ENCODE results near the gene BCS1L.

The BCS1L gene

DNA sequence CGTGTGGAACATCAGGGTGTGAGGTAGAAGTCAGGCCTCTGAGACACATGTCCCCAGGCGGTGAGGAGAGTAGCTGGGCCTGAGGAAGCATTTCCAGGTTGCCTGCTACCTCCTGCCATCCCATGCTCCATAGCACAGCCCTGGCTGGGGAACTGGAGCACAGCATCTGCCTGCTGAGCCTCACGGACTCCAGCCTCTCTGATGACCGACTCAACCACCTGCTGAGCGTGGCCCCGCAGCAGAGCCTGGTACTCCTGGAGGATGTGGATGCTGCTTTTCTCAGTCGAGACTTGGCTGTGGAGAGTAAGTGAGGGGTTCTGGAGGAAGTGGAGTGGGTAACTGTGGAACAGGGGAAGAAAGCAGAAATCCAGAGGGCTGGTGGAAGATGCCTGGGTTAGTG lies 2.9 kb downstream of the BCS1L start:
- ATAC-seq (no peak), DNase-seq (no peak)

DNA sequence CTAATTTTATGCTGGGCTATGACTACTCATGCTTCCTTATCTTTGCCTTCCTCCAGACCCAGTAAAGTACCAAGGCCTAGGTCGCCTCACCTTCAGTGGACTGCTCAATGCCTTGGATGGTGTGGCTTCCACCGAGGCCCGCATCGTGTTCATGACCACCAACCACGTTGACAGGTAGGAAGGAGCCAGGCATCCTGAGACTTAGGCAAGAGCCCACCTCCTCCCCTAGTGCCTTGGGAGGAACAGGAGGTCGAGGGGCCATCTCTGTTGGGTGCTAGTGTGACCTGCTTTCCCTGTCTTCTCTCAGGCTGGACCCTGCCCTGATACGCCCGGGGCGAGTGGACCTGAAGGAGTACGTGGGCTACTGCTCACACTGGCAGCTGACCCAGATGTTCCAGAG lies 3.3 kb downstream of the BCS1L start:
- ATAC-seq = no peak
- no peak for DNase-seq

DNA sequence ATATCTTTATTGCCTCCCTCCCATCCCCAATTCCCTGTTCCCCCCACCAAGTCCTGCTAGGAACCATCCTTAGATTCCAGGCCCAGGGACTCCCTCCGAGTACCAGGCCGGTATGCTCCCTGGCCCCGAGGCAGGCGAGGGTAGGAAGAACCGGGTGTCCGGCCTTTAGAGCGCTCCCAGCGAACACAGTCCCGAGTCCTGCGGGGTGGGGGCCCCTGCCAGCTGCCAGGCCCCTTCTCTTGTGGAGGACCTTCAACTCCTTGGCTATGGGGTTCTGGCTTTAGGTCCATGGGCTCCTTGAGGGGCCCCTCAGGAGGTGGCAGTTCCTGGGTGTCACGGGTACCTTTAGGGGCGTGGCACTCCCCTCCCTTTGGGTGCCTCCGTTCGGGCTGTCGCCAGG lies 4.4 kb downstream of the BCS1L start:
- no peak for ATAC-seq
- DNase-seq = no peak

DNA sequence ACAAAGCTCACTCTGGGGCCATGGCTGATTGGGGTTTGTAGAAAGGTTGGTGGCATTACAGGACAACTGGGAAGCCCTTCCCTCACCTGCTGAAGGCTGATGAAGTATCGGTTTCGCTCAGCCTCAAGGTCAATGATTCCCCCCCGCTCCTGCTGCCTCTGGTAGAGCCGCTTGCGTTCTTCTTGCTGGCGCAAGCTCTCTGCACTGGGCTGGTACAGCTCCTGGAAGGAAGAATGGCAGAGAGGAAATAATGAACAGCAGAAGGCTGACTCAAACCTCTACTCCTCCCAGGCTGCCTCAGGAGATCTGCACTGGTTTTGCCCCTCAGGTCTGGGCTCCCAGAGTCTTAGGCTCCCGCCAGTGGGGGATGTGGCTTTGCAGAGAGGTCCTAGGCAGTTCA lies 5.2 kb downstream of the BCS1L start:
- DNase-seq = no peak
- ATAC-seq = no peak

DNA sequence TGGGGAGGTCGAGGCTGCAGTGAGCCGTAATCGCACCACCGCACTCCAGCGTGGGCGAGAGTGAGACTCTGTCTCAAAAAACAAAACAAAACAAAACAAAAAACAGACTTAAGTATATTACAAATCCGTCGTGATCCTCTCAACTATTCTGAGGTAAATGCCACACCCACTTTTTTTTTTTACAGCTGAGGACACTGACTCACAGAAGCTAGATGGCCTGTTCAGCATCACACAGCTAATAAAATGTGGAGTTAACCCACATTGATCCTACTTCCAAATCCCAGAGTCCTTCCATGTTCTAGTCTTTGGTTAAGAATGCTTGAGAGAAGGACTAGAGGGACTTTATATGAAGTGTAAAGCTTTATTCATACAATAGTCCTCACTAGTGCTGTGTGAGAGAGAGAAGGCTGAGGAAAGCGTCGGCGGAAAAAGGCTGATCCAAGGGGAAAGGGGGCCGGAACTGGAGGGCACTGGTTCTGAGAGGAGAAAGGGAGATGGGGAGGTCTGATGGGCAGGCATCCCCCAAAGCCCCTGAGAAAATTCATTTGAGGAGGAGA lies 11.7 kb downstream of the BCS1L start:
- ATAC-seq (peak; percentile 6), DNase-seq (no peak)

DNA sequence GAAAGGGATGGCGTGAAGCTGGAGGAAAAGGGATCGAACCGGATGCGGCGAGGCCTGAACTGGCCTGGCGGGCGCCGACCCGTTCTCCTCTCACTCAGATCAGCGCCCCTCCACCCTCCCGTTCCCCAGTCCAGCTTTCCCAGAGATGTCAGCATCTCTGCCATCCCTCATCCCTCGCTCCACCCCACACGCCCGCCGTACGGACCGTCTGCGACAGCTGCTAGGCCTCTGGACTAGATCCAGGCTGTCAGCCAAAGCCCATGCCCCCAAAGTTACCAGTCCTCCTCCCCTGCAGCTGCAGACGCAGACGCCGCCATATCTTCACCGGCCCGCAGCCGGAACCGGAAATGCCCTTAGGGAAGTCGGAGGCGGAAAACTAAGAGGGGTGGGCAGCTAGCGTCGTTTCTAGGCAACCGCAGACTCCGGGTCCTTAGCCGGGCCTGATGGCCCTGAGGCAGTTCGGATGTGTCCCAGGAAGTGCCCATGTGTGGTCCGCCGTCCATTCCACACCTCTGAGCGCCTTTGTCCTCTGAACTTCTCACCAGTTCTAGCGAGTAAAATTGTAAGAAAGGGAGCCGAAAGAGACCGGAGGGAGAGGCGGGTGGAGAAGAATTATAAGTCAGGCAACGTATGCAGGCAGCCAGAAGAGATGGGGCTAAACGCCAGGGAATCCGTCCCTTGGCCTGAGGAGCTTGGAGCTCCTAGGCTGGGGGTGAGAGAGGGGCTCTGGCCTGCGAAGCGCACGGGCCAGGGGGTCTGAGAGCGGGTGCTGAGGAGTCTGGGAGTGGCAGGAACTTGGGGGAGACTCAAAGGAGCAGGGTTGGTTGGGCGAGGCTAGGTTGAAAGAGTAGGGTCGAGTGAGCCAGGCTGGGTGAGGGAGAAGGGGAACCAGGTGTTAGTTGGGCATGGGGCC lies 12.4 kb downstream of the BCS1L start, which contains the start of the genes RNF25 and STK36:
RNF25 (minus strand) TSS at position 349 of the 913 bp plus-strand sequence; CDS start at position 317, 32 bp downstream.
STK36 (plus strand) TSS at position 433 of the 913 bp plus-strand sequence. CDS start 744 bp downstream, outside the sequence.
- ATAC-seq (peak; percentile 96), DNase-seq (peak; percentile 86)

DNA sequence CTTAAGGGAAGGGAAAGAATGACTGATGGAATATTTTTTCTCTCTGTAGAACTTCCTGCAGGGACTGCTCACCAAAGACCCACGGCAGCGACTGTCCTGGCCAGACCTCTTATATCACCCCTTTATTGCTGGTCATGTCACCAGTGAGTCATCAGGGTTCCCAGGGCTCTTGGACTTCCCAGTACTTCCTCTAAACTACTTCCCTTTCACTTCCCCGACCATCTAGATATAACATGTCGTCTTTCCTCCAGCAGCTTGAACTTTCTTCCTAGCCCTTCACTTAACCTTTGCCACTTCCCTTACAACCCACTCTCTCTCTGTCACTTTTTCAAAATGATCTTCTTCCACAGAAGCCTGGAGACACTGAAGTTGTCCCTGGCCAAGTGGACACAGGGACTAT lies 19.6 kb downstream of the BCS1L start:
- no peak for ATAC-seq

DNA sequence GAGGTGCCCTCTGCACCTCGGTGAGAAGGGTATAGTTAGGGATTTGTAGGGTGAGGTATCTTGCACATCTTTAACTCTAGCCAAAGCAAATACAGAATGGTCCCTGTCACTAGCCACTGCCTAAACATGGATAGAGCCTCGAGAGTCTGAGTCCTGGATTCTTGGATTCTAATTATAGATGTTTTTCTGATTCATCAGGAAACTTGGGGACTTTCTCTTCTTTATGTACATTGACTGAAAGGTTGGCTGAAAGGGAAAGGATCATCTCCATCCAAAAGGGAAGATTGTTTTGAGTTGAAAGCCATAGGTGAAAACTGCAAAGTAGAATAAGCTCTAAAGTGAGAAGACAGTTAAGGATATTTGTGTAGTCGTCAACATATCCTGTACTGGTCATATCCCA lies 20.6 kb downstream of the BCS1L start:
- no peak for DNase-seq
- ATAC-seq = no peak

More for the DNA sequence above, 19.6 kb downstream of the BCS1L start:
- DNase-seq = no peak

DNA sequence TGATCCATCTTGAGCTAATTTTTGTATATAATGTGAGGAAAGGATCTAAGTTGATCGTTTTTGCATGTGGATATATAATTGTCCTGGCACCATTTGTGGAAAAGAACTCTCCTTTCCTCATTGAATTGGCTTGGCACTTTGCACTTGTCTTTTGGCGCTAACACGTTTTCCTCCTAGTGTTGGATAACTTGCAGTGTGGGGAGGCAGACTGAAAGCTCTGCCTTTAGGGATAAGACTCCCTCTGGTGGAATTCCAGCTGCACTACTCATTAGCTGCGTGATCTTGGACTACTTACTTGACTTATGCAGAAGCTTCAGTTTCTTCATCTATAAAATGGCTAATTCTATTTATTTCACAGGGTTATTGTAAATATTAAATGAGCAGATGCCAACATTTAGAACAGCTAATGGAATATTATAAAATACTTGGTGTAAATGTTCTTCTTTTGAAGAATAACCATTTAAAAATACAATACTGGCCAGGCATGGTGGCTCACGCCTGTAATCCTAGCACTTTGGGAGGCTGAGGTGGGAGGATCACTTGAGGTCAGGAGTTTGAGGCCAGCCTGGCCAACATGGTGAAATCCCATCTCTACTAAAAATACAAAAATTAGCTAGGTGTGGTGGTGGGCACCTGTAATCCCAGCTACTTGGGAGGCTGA lies 28.0 kb downstream of the BCS1L start:
- ATAC-seq = peak; percentile 89
- DNase-seq = peak; percentile 16

DNA sequence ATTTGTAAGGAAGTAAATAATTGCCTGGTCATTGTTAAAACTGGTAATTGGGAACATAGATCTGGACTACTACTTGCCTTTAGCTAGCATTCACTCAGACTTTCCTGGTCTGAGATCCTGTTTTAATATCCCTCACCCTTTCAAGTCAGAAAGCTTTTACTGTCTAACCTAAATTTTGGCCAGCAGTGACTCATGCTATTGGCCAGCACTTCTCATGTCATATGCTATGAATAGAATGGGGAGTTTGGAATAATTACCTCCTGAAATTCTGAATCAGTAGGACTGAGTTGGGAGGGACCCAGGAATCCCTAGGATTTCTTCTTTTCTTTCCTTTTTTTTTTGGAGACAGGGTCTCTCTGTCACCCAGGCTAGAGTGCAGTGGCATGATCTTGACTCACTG lies 31.8 kb downstream of the BCS1L start:
- ATAC-seq = no peak
- DNase-seq = no peak

DNA sequence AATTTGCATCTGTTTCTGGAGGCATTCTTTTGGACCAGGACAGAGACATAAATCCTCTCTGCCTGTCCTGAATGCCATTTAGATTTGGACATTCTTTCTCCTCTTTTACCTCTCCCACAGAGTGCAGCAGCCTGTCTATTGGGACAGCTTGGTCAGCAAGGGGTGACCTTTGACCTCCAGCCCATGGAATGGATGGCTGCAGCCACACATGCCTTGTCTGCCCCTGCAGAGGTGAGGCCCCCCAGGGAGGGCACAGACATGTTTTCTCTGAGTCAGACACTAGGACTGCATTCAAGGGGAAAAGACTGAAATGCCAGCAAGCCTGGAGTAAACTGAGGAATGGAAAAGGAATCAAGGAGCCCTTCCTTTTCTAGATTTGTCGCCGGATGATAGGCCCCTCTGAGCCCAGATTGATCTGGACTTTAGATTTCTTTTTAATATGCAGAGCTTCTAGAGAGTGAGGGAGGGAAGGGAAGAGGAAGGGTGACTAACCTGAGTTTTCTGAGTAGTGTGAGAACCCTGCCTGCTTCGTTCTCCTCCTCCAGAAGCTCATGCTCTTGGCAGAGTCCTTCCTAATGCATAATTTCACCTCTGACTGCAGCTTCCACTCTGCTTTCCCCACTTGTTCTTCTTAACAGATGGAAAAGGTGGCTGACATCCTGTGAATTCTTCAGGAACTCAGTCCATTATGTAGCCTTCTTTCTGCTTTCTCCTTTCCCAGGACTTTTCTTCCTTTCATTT lies 35.1 kb downstream of the BCS1L start:
- no peak for ATAC-seq
- DNase-seq = no peak

DNA sequence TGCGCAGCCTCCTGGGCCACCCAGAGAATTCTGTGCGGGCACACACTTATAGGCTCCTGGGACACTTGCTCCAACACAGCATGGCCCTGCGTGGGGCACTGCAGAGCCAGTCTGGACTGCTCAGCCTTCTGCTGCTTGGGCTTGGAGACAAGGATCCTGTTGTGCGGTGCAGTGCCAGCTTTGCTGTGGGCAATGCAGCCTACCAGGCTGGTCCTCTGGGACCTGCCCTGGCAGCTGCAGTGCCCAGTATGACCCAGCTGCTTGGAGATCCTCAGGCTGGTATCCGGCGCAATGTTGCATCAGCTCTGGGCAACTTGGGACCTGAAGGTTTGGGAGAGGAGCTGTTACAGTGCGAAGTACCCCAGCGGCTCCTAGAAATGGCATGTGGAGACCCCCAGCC lies 39.4 kb downstream of the BCS1L start:
- ATAC-seq (no peak), DNase-seq (no peak)

DNA sequence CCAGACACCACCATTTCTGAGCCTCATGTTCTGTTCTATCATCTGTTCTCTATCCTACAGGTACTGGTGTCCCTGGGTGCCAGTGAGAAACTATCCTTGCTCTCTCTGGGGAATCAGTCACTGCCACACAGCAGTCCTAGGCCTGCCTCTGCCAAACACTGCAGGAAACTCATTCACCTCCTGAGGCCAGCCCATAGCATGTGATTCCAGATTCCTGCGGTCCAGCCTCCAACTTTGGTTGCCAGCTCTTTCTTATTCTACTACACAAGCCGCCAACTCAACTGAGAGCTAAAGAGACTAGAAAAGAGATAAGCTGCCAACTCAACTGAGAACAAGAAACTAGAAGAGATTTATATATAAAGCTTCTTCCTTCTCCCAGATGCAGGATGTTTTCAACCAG lies 42.3 kb downstream of the BCS1L start:
- ATAC-seq (no peak), DNase-seq (no peak)

DNA sequence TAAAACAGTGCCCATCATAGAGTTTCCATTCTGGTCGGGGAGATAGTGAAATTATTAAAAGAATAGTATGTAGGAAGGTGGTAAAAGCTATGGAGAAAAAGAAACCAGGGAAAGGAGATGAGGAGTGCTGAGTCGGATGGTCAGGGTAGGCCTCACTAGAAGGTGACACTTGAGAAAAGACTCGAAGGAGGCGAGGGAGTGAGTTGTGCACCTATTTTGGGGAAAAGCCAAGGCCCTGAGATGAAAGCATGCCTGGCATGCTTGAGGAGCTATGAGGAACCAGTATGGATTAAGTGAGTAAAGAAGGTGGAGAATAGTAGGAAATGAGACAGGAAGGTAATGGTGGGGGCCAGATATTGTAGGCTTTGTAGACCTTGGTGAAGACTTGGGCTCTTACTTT lies 43.9 kb downstream of the BCS1L start:
- DNase-seq (no peak), ATAC-seq (no peak)

DNA sequence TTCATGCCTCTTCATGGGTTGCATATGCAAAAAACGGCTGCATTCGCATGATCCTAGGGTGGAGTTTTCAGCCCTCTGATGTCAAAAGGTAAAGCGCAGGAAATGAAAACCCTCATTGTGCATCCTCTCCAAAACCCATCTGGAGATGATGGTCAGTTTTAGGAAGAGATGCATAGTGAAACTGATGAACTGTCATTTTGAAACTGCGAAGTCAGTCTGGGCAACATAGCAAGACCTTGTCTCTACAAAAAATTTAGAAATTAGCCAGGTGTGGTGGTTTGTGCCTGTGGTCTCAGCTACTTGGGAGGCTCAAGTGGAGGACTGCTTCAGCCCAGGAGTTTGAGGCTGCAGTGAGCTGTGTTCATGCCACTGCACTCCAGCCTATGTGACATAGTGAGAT lies 48.6 kb downstream of the BCS1L start:
- no peak for DNase-seq
- no peak for ATAC-seq

DNA sequence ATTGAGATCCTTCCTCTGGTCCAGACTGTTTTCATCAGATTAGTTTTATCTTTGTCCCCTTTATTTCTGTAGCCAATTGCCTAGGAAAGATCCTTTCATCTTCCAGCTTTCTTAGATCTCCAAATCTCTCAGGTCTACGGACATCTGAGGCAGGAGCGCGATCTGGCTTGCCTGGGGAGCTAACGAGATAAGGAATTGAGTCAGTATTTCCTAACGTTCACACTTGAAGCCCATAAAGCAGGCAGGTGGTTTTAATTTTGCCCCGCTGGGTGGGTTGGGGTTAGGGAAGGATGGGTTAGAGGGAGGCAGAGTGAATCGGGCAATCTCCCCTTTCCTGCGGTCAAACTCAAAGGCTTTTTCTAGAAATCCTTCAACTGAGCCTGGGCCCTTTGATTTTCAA lies 50.4 kb downstream of the BCS1L start:
- no peak for ATAC-seq
- DNase-seq = no peak

DNA sequence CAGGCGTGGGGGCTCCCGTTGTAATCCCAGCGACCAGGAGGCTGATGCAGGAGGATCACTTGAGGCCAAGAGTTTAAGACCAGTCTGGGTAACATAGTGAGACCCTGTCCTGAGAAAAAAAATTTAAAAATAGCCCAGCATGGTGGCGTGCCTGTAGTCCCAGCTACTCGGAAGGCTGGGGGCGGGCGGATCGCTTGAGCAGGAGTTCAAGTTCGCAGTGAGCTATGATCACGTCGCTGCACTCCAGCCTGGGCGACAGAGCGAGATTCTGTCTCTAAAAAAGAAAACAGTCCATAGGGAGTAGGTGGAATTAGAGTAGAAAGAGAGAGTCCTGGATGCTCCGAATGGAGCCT lies 50.8 kb downstream of the BCS1L start:
- ATAC-seq = no peak
- no peak for DNase-seq

DNA sequence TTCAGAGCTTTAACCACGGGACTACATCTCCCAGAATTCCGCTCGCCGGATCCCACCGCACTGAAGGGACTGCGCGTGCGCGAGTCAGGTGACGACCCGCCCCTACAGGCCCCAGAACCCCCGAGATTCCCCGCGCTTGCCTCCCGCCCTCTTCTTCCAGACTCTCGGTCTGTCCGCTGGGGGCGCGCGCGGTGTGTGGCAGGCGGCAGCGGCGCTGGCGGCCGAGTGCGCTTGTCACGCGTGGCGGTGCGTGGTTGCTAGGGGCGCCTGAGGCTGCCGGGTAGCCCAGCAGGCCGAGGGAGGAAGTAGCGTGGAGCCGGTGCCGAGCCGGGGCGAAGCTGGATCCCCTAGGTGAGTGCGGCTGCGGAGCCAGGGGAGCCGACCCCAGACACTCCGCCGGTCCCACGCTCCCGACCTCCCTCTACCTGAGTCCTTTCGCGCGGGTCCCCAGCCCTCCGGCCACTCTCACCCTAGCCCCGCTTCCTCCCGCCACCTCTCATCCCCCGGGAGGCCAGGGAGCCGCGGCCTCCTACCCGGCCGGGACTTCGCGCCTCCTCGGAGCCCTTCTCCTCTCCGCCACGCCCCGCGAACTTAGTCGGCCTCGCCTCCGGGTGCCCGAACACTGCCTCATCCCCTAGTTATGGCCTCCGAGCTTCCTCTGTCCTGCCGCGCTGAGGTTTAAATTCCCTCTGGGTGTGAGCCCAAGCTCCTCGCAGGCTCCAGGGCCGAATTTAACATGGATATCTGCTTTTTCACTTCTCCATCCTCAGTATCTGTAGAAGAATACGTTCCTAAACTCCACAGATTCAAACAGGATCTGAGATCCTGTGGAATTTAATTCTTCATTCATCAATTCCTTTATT lies 51.4 kb downstream of the BCS1L start, which contains the start of gene TTLL4:
TTLL4 (plus strand) TSS at position 149 of the 863 bp plus-strand sequence. CDS start 26,842 bp downstream, outside the sequence.
- DNase-seq = peak; percentile 99
- ATAC-seq = peak; percentile 98

DNA sequence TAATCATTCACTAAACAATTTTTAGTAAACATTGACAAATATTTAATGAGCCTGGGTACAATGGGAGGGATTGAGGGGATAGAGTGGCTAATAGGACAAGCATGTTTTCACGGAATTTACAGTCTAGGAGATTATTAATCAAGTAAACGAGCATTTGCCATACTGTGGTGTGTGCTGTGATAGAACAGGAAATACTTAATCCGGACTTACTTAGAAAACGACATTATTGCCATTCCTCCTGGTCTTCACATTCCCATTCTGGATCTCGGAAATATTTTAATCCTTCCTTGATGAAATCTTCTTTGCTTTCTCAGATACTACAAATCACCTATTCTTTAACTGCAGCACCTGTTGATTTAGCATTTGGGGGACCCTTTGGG lies 52.1 kb downstream of the BCS1L start:
- no peak for DNase-seq
- no peak for ATAC-seq

All from stimulated activated naive CD8-positive, alpha-beta T cell treated with anti-CD3 and anti-CD28 coated beads, Interleukin-15, Interleukin-2, amounts not matched to agents 100 U/mL and 50 U/mL, for 24 hours (primary cell).